K562 (cell line): ENCODE measurements around the gene TTC6.

Experiments used
- POLR2A ChIP-seq: fragments of 450-650 bp; conservative IDR thresholded peaks from 2 replicates; pipeline ENCODE4 v1.6.1; 2016
- ZBTB49 ChIP-seq: sonication (generic); formaldehyde crosslinking; IDR thresholded peaks from 2 replicates; pipeline ENCODE4 v1.8.0; 2022; ENCODE audit warnings: missing genetic modification reagents, mild to moderate bottlenecking, borderline replicate concordance
- ZKSCAN8 ChIP-seq: fragments of 200-800 bp; sonication (Bioruptor generic); IDR thresholded peaks from 2 replicates; pipeline ENCODE4 v1.6.1; 2016; ENCODE audit warnings: missing genetic modification characterization, missing compliant biosample characterization

GRCh38 chr14:37606678-37607077 lies 11.2 kb downstream of the TTC6 start:
- TF ChIP-seq ZBTB49 (CRISPR knock-in tag) (no peak), ZKSCAN8 (CRISPR knock-in tag) (no peak), POLR2A (no peak)
